ENCODE measurements around the gene PDE4D. TPM values are rescaled to one million over a fixed set of nuclear protein-coding genes. Genes with fewer than 3 reads are reported as not detected.

The PDE4D gene
- total RNA-seq, 1 experiment from 2014 or later = 2.4 TPM

DNA sequence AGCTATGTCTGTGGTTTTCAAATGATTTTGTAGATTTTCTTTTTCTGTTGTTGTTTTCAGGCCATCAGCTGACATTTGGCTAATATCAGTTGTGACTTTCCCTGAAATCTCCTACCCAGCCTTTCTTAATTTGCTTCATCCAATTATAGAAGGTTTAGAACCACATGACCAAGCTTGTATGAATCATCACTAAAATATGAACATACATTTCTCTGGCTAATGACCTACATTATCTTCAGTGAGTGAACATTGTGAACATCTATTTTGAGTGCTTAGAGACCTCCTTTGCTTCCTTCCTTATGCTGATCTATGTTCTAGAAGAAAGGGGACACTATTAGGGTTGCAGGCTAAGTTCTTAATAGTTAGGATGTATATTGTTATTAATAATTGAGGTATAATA, 778.2 kb downstream of the PDE4D start:
- Histone ChIP-seq H3K36me3 (ENCODE audit: control insufficient read depth, insufficient read depth, low read length) (no peaks in the 10 kb centered on the region), H3K4me1 (ENCODE audit: control insufficient read depth, insufficient read depth, low read length) (no peaks in the 10 kb centered on the region), H3K9me3 (ENCODE audit: control insufficient read depth, insufficient read depth, low read depth, low read length) (no peaks in the 10 kb centered on the region), H3K27me3 (ENCODE audit: control insufficient read depth, insufficient read depth, low read length) (no peaks in the 10 kb centered on the region), H3K4me3 (ENCODE audit: low read depth in 2 of 2, low read length in 2 of 2) (no peak overlapping the region), H3K27ac (ENCODE audit: low read length) (no peak overlapping the region)
- ATAC-seq = no peak
- intact Hi-C loops (cut with micrococcal nuclease; ENCODE audit: unreplicated experiment) = no loop called here
- BruUV-seq (replicated peaks) = no TSS peak
- DNase-seq (ENCODE audit: low read depth, low spot score) = no peak
- in situ Hi-C loops (cut with HindIII; ENCODE audit: low pct_unique_long_range_greater_than_20kb, low sequenced_read_pairs) = no loop called here
- TF ChIP-seq TCF7L2 (IDR thresholded peaks at IDR 0.05; ENCODE audit: low read depth, low read length) = no peak
- TF ChIP-seq, protein P1, sequence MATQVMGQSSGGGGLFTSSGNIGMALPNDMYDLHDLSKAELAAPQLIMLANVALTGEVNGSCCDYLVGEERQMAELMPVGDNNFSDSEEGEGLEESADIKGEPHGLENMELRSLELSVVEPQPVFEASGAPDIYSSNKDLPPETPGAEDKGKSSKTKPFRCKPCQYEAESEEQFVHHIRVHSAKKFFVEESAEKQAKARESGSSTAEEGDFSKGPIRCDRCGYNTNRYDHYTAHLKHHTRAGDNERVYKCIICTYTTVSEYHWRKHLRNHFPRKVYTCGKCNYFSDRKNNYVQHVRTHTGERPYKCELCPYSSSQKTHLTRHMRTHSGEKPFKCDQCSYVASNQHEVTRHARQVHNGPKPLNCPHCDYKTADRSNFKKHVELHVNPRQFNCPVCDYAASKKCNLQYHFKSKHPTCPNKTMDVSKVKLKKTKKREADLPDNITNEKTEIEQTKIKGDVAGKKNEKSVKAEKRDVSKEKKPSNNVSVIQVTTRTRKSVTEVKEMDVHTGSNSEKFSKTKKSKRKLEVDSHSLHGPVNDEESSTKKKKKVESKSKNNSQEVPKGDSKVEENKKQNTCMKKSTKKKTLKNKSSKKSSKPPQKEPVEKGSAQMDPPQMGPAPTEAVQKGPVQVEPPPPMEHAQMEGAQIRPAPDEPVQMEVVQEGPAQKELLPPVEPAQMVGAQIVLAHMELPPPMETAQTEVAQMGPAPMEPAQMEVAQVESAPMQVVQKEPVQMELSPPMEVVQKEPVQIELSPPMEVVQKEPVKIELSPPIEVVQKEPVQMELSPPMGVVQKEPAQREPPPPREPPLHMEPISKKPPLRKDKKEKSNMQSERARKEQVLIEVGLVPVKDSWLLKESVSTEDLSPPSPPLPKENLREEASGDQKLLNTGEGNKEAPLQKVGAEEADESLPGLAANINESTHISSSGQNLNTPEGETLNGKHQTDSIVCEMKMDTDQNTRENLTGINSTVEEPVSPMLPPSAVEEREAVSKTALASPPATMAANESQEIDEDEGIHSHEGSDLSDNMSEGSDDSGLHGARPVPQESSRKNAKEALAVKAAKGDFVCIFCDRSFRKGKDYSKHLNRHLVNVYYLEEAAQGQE (IDR thresholded peaks at IDR 0.05; ENCODE audit: insufficient read depth in 1 of 2, low read depth in 2 of 2, low read length in 1 of 2) = no peak
- TF ChIP-seq, protein P2, sequence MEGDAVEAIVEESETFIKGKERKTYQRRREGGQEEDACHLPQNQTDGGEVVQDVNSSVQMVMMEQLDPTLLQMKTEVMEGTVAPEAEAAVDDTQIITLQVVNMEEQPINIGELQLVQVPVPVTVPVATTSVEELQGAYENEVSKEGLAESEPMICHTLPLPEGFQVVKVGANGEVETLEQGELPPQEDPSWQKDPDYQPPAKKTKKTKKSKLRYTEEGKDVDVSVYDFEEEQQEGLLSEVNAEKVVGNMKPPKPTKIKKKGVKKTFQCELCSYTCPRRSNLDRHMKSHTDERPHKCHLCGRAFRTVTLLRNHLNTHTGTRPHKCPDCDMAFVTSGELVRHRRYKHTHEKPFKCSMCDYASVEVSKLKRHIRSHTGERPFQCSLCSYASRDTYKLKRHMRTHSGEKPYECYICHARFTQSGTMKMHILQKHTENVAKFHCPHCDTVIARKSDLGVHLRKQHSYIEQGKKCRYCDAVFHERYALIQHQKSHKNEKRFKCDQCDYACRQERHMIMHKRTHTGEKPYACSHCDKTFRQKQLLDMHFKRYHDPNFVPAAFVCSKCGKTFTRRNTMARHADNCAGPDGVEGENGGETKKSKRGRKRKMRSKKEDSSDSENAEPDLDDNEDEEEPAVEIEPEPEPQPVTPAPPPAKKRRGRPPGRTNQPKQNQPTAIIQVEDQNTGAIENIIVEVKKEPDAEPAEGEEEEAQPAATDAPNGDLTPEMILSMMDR (IDR thresholded peaks at IDR 0.05) = no peak
- TF ChIP-seq SIN3A (IDR thresholded peaks at IDR 0.05; ENCODE audit: borderline replicate concordance, insufficient read depth, low read depth, low read length) = no peak
- TF ChIP-seq POLR2AphosphoS5 (IDR thresholded peaks at IDR 0.05; ENCODE audit: low read depth, low read length) = no peak
- ChIA-PET POLR2A (no interaction called here), CTCF (no interaction called here)

DNA sequence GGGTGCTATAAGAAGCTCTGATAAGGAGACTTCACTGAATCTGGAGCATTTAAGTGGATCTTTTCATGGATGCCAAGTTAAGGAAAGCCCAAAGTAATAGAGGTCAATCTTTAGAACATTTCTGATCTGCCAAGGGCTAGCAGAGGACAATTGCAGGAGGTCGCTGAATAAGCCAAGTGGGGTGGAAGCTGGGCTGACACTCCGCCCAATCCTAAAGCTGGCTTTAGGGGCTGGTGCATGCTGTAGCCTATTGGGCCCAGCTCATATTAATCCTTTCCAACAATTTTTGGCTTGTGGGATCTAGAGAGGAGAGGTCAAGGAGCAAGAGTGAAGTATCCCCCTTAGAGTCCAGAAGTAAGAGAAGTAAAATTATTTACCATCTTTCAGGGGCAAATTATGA, 784.1 kb downstream of the PDE4D start:
- H3K36me3 ChIP-seq (ENCODE audit: control insufficient read depth, insufficient read depth, low read length) = no peaks in the 10 kb centered on the region
- ChIA-PET POLR2A (no interaction called here), CTCF (no interaction called here)
- in situ Hi-C loops (cut with HindIII; ENCODE audit: low pct_unique_long_range_greater_than_20kb, low sequenced_read_pairs) = no loop called here
- intact Hi-C loops (cut with micrococcal nuclease; ENCODE audit: unreplicated experiment) = no loop called here
- H3K4me3 ChIP-seq (ENCODE audit: low read depth in 2 of 2, low read length in 2 of 2) = no peak overlapping the region
- H3K4me1 ChIP-seq (ENCODE audit: control insufficient read depth, insufficient read depth, low read length) = no peaks in the 10 kb centered on the region
- no peak for DNase-seq (ENCODE audit: low read depth, low spot score)
- no peak for ATAC-seq
- no peaks in the 10 kb centered on the region for H3K9me3 ChIP-seq (ENCODE audit: control insufficient read depth, insufficient read depth, low read depth, low read length)
- H3K27me3 ChIP-seq (ENCODE audit: control insufficient read depth, insufficient read depth, low read length) = no peaks in the 10 kb centered on the region
- TF ChIP-seq TCF7L2 (IDR thresholded peaks at IDR 0.05; ENCODE audit: low read depth, low read length) = no peak
- no peak for TF ChIP-seq POLR2AphosphoS5 (IDR thresholded peaks at IDR 0.05; ENCODE audit: low read depth, low read length)
- TF ChIP-seq, protein P2 (IDR thresholded peaks at IDR 0.05) = no peak
- no peak for TF ChIP-seq SIN3A (IDR thresholded peaks at IDR 0.05; ENCODE audit: borderline replicate concordance, insufficient read depth, low read depth, low read length)
- TF ChIP-seq, protein P1 (IDR thresholded peaks at IDR 0.05; ENCODE audit: insufficient read depth in 1 of 2, low read depth in 2 of 2, low read length in 1 of 2) = no peak
- no peak overlapping the region for H3K27ac ChIP-seq (ENCODE audit: low read length)
- no TSS peak for BruUV-seq (replicated peaks)
